CD14-positive monocyte (primary cell): Measurements from ENCODE around the gene COMMD10. TPM values are rescaled to one million over a fixed set of nuclear protein-coding genes. Genes with fewer than 3 reads are reported as not detected.

Experiments
- DNase-seq, 3 donors: peaks; one replicate each; pipeline ENCODE4 v3.0.0-alpha.2; 2011 to 2022
- H2AFZ ChIP-seq: 2 replicates; pipeline ENCODE4 v1.6.0; 2012; ENCODE audit warnings: mild to moderate bottlenecking, low read depth, low read length, inconsistent platforms; ENCODE audit not compliant: insufficient read depth, poor library complexity, severe bottlenecking
- H3K27ac ChIP-seq, 2 donors: 1 replicate in 1 of 2; 2 replicates in 1 of 2; pipeline ENCODE4 v1.5.1; 2012 to 2013; ENCODE audit warnings: low read length in 2 of 2, control low read depth in 1 of 2, inconsistent platforms in 1 of 2, low read depth in 1 of 2, mild to moderate bottlenecking in 1 of 2
- H3K27me3 ChIP-seq, 2 donors: one replicate each; pipeline versions ENCODE4 v1.6.0 to v1.6.1; 2011 to 2013; ENCODE audit warnings: low read length in 2 of 2; ENCODE audit not compliant: control insufficient read depth in 2 of 2, insufficient read depth in 2 of 2
- H3K36me3 ChIP-seq, 2 donors: replicated peaks in 1 of 2; 1 replicate in 1 of 2; 2 replicates in 1 of 2; pipeline versions ENCODE4 v1.5.1 to v1.6.1; 2012 to 2013; ENCODE audit warnings: low read length in 2 of 2, control low read depth in 1 of 2, inconsistent platforms in 1 of 2, mild to moderate bottlenecking in 1 of 2; ENCODE audit not compliant: insufficient read depth in 2 of 2, control insufficient read depth in 1 of 2
- H3K4me1 ChIP-seq, 2 donors: 1 replicate in 1 of 2; 2 replicates in 1 of 2; pipeline versions ENCODE4 v1.5.1 to v1.6.1; 2012 to 2013; ENCODE audit warnings: low read length in 2 of 2, control low read depth in 1 of 2, inconsistent platforms in 1 of 2, mild to moderate bottlenecking in 1 of 2, moderate library complexity in 1 of 2; ENCODE audit not compliant: insufficient read depth in 2 of 2, control insufficient read depth in 1 of 2
- H3K4me2 ChIP-seq: replicated peaks from 2 replicates; pipeline ENCODE3; 2012; ENCODE audit warnings: low read length, moderate library complexity, mild to moderate bottlenecking; ENCODE audit not compliant: poor library complexity, severe bottlenecking; ENCODE audit errors: extremely low read depth
- H3K4me3 ChIP-seq, 3 experiments: fragments of 200-600 bp in 1 of 3; sonication (generic) in 1 of 3; replicated peaks in 1 of 3; 1 replicate in 2 of 3; 2 replicates in 1 of 3; pipeline ENCODE4 v1.5.1; 2011 to 2013; ENCODE audit warnings: low read length in 3 of 3, mild to moderate bottlenecking in 3 of 3, control low read depth in 2 of 3, low read depth in 2 of 3, inconsistent platforms in 1 of 3, moderate library complexity in 1 of 3
- H3K79me2 ChIP-seq: 2 replicates; pipeline ENCODE4 v1.6.0; 2012; ENCODE audit warnings: mild to moderate bottlenecking, control low read depth, inconsistent platforms, low read length, moderate library complexity; ENCODE audit not compliant: insufficient read depth
- H3K9ac ChIP-seq: 2 replicates; pipeline ENCODE4 v1.6.0; 2017; ENCODE audit warnings: low read length, mild to moderate bottlenecking; ENCODE audit not compliant: insufficient read depth, poor library complexity, severe bottlenecking
- H3K9me3 ChIP-seq, 2 donors: replicated peaks in 1 of 2; 1 replicate in 1 of 2; 2 replicates in 1 of 2; pipeline versions ENCODE4 v1.5.1 to v1.6.1; 2012 to 2013; ENCODE audit warnings: low read length in 2 of 2, control low read depth in 1 of 2; ENCODE audit not compliant: control insufficient read depth in 1 of 2, insufficient read depth in 1 of 2
- H4K20me1 ChIP-seq: 2 replicates; pipeline ENCODE4 v1.6.0; 2012; ENCODE audit warnings: mild to moderate bottlenecking, low read length, control low read depth, moderate library complexity; ENCODE audit not compliant: insufficient read depth
- H3K27ac Mint-ChIP-seq, 7 donors: one replicate each; pipeline ENCODE4 v1.8.0; 2020; ENCODE audit warnings: mild to moderate bottlenecking in 7 of 7, mixed read lengths in 7 of 7, moderate library complexity in 6 of 7, inconsistent platforms in 2 of 7
- H3K27me3 Mint-ChIP-seq, 3 donors: one replicate each; pipeline ENCODE4 v1.8.0; 2021 to 2022; ENCODE audit warnings: low read depth in 3 of 3, mild to moderate bottlenecking in 3 of 3, mixed read lengths in 3 of 3, moderate library complexity in 3 of 3, inconsistent platforms in 1 of 3
- H3K36me3 Mint-ChIP-seq, 2 donors: one replicate each; pipeline ENCODE4 v1.8.0; 2020; ENCODE audit warnings: mixed read lengths in 2 of 2, inconsistent platforms in 1 of 2, mild to moderate bottlenecking in 1 of 2
- H3K4me1 Mint-ChIP-seq: one replicate; pipeline ENCODE4 v1.8.0; 2020; ENCODE audit warnings: mild to moderate bottlenecking, mixed read lengths
- H3K4me3 Mint-ChIP-seq, 2 donors: one replicate each; pipeline ENCODE4 v1.8.0; 2020; ENCODE audit warnings: mild to moderate bottlenecking in 2 of 2, mixed read lengths in 2 of 2, moderate library complexity in 1 of 2
- H3K9me3 Mint-ChIP-seq, 7 donors: one replicate each; pipeline ENCODE4 v1.8.0; 2020 to 2022; ENCODE audit warnings: mixed read lengths in 7 of 7, mild to moderate bottlenecking in 6 of 7, moderate library complexity in 6 of 7, inconsistent platforms in 2 of 7
- WGBS: methylation state at CpG from one replicate; pipeline ENCODE4 v1.1.5; 2013; ENCODE audit warnings: missing lambda C conversion rate; ENCODE audit not compliant: insufficient coverage; 5-methylcytosine and 5-hydroxymethylcytosine counted together
- intact Hi-C, 2 donors: fragments of 100-400 bp; cut with micrococcal nuclease; formaldehyde crosslinking; loops; one replicate each; pipeline versions ENCODE4 v1.15.0 to v1.15.1; 2023
- polyA plus RNA-seq, 3 donors: library from polyadenylated mRNA; depleted of rRNA in 1 of 3; unstranded in 2 of 3; stranded (reverse) in 1 of 3; fragments of 300-500 nt in 2 of 3; fragments of >200 nt in 1 of 3; fragmentation: Illumina TruSeq in 2 of 3; gene quantifications; 1 replicate in 2 of 3; 2 replicates in 1 of 3; pipeline ENCODE4 v1.2.3, GENCODE V29; 2012 to 2021
- TF ChIP-seq, protein P1 (sequence below): fragments of 200-600 bp; IDR thresholded peaks from one replicate; pipeline ENCODE4 v1.8.0; 2022; ENCODE audit warnings: antibody characterized with exemption, mild to moderate bottlenecking

The COMMD10 gene
- polyA plus RNA-seq, 3 donors = 16.9 to 86.1 (median 61.2) TPM

GRCh38 chr5:116280149-116280803, 195.5 kb downstream of the COMMD10 start:
- WGBS = 100% methylated on average over 4 of the region's 5 CpGs
- Mint-ChIP-seq H3K27me3 (no peaks in the 10 kb centered on the region), H3K36me3 (peaks cover 5 to 19% of the 10 kb centered on the region in 2 donors), H3K4me1 (no peaks in the 10 kb centered on the region), H3K27ac (no peak overlapping the region), H3K4me3 (no peak overlapping the region), H3K9me3 (peaks cover 2 to 22% (median 10%) of the 10 kb centered on the region in 7 donors)
- Histone ChIP-seq H3K79me2 (no peaks in the 10 kb centered on the region), H3K9ac (no peak overlapping the region), H2AFZ (no peak overlapping the region), H3K36me3 (peaks cover 0 to 5% of the 10 kb centered on the region in 2 donors), H3K9me3 (peaks cover 13% of the 10 kb centered on the region in 2 donors), H3K27me3 (no peaks in the 10 kb centered on the region), H3K27ac (no peak overlapping the region), H3K4me1 (no peaks in the 10 kb centered on the region), H3K4me2 (no peak overlapping the region), H3K4me3 (no peak overlapping the region), H4K20me1 (no peaks in the 10 kb centered on the region)
- DNase-seq = no peak
- TF ChIP-seq, protein P1, sequence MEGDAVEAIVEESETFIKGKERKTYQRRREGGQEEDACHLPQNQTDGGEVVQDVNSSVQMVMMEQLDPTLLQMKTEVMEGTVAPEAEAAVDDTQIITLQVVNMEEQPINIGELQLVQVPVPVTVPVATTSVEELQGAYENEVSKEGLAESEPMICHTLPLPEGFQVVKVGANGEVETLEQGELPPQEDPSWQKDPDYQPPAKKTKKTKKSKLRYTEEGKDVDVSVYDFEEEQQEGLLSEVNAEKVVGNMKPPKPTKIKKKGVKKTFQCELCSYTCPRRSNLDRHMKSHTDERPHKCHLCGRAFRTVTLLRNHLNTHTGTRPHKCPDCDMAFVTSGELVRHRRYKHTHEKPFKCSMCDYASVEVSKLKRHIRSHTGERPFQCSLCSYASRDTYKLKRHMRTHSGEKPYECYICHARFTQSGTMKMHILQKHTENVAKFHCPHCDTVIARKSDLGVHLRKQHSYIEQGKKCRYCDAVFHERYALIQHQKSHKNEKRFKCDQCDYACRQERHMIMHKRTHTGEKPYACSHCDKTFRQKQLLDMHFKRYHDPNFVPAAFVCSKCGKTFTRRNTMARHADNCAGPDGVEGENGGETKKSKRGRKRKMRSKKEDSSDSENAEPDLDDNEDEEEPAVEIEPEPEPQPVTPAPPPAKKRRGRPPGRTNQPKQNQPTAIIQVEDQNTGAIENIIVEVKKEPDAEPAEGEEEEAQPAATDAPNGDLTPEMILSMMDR = no peak
- intact Hi-C loops = no loop called here

- peaks cover 0 to 5% of the 10 kb centered on the region in 2 donors for H3K36me3 ChIP-seq
- TF ChIP-seq, protein P1 = no peak
- no peak overlapping the region for H3K27ac Mint-ChIP-seq
- no peak for DNase-seq
- intact Hi-C loops = no loop called here
- H3K4me3 Mint-ChIP-seq = no peak overlapping the region
- no peaks in the 10 kb centered on the region for H3K27me3 Mint-ChIP-seq
- H3K27ac ChIP-seq = no peak overlapping the region
- peaks cover 2 to 18% (median 8%) of the 10 kb centered on the region in 7 donors for H3K9me3 Mint-ChIP-seq
- no peak overlapping the region for H3K4me2 ChIP-seq
- H3K9me3 ChIP-seq = peaks cover 8 to 13% of the 10 kb centered on the region in 2 donors
- H3K9ac ChIP-seq = no peak overlapping the region
- H3K4me1 Mint-ChIP-seq = no peaks in the 10 kb centered on the region
- H3K4me1 ChIP-seq = no peaks in the 10 kb centered on the region
- no peaks in the 10 kb centered on the region for H4K20me1 ChIP-seq
- no CpG with 5 or more reads among the region's 1 CpG for WGBS
- no peaks in the 10 kb centered on the region for H3K27me3 ChIP-seq
- H3K4me3 ChIP-seq = no peak overlapping the region
- no peak overlapping the region for H2AFZ ChIP-seq
- H3K79me2 ChIP-seq = no peaks in the 10 kb centered on the region
- peaks cover 5 to 22% of the 10 kb centered on the region in 2 donors for H3K36me3 Mint-ChIP-seq
Measured at GRCh38 chr5:116281309-116281708, 196.5 kb downstream of the COMMD10 start.
